Renal pelvis (tissue), 4 donors: ENCODE measurements around the gene FGF6. TPM values are rescaled to one million over a fixed set of nuclear protein-coding genes. Genes with fewer than 3 reads are reported as not detected.

Experiments used
- DNase-seq: peaks from one replicate; pipeline ENCODE4 v3.0.0-alpha.2; 2013
- polyA plus RNA-seq, 3 donors: library from polyadenylated mRNA; unstranded; fragments of 120-200 nt; gene quantifications; one replicate each; pipeline ENCODE4 v1.2.1, GENCODE V29; 2013; ENCODE audit not compliant: insufficient read length in 3 of 3

FGF6 gene
- polyA plus RNA-seq, 3 donors = not detected

DNA sequence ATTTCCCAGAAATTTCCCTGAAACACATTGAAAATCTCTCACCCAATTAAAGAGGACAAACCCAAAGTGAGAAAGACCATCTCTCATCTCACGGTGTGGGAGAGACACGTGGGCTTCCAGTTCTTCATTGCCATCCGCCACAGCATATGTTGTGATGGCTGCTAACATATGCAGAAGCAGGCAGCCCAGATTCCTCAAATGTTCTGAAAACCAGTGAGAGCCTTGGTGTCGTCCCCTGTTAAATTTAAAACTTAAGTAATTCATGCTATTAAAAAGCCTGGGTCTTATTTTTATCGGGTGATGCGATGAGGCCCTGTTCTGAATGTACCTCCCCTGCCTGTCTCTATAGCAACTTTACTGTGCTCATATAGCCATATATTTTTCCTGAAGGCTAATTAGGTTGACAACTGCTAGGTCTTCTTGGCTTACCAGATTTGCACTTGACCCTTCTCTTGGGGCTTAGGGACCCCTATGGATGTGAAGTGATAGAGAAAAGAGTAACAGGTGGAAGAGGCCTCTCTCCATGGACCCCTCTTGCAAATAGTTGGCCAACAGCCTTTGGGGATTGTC, 2.8 kb upstream of the FGF6 start:
- DNase-seq = no peak

DNA sequence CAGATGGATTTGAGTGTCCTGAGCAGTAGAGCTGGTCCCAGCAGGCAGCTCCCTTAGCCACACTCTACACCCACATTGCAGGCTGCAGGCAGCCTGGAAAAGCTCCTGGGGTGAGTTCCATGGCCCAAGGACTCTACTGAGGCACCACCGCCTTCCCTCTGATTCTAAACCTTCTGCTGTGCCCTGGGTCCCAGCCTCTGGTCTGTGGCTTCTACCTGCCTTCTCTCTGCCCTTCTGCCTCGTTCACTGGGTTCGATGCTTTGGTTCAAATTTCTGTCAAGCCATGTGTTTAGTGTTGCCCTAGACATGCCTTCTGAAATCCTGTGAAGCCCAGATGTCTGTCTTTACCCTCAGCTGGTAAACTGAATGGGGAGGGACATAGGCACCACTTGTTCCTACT, 1.5 kb upstream of the FGF6 start:
- no peak for DNase-seq

DNA sequence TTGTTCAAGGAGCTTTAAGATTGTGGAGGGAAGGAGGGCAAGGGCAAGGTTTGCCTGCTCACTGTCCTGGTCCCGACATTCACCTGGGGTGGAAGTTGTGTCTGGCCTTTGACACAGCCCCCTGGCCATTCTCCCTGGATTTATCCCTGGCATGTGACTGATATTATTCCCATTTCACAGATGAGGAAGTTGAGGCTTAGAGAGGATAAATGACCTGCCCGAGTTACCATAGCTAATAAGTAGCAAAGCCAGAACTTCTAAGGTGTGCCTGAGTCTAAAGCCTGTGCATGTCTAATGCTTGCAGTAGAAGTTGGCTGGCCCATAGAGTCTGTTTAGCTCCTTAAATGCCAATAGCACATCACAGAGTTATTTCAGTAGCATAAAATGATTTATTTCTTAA, 720 bp upstream of the FGF6 start:
- DNase-seq = no peak

DNA sequence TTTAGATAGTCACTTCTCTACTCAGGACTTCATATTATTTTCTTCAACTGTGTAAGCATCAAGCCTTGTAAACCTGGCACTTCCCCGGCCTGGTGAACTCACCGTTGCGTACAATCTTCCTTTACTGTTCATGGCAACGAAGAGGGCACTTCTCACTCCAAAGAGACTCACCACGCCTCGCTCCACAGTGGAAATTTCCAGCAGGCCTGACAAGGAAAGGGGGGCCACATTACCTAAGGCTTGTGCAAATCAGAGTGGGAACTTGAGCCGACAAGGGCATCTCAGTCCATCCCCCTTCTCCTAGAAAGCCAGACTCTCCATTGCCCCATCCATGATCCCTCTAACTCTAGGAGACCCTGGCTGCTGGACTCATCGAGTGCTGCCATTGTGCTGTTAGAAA, 1.6 kb downstream of the FGF6 start:
- DNase-seq = no peak

DNA sequence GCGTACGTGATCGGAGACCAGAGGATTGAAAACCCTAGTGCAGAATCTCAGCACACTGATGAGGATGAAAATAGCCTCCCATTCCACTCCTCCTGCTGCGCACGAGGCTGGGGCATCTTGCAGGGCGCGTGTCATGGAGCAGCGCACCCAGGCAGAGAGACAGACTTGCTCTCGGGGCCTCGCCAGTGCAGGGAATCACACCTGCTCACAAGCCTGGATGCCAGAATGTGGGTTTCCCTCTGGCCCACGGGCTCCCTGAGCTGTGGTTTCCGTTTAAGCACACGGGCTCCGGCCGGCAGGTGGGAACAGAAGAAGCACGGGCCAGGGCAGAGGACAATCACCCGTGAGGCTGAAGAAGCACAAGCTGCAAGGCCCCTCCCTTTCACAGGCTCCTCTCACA, 2.0 kb downstream of the FGF6 start:
- DNase-seq = no peak

DNA sequence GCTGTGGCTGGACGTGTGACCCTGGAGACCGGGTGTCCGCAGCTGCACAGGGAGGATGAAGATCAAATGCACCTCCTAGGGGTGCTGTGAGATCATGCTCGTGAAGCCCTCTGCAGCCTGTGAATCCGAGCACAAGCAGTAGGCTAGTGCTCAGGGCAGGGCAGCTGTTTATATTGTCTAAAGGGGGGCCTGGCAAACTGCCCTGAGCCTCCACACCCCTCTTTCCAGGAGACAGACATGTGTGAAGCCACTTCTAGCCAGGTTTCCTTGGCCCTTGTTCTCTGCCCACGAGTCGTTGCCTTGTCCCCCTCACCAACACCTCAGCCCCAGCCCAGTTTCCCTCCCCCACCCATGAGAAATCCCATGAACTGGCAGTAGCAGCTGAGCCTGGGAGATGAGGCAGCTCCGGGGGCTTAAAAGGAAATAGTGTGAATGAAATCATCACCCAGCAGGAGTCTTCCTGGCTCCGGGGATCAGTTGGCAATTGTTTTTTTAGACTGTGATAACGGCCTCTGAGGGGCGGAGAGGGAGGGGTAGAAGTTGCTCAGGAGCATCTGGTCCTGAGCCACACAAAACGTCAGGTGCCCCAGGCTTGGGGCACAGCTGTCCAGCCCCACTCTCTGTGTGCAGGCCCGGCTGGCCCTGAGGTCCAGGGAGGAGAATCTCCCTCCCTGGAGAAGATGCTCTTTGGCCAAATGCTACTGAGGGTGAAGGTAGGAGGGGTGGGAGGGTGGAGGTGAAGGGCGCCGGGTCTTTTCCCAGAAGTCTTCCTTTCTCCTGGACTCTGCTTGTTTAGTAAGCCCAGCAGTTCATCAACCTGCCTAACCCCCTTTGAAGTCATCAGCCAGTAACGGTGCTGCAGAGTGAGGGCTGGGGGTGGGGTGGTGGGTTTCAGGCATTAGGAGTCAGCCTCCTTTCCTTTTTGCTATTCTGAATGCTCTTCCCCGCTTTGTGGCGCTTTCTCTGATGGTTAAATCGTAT, 4.0 kb downstream of the FGF6 start:
- no peak for DNase-seq

DNA sequence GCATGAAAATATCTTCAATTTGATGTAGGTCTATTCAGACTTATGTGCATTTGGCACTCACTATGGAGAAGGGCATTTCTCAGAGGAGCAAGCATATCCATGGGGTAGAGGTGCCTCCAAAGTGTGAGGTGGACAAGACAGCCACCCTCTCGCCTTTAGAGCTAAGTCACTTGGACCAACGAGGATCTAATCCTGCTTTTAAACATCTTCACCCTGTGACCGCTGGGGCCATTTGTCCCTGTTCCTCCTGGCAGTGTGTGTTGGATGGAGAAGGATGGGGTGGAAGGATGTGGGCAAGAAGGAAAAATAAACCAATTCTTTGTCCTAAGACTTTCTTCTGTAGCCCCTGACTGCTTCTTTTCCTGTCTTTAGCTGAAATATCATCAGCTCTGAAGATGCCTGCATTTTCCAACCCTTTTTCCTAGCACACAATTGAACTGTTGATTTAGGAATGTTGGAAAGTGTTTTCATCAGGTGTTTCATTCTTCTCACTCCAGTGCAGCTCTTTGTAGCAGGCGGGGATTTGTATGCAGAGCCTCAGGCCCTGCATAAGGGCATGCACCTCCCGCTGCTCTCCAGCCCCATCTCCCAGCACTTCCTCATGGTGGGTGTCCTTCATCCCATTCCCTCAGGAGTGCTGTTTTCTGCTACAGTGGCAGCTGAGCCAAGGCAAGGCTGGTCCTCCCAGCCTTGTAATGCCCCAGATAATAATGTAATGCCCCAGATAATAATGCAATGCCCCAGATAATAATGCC, 5.3 kb downstream of the FGF6 start:
- no peak for DNase-seq

DNA sequence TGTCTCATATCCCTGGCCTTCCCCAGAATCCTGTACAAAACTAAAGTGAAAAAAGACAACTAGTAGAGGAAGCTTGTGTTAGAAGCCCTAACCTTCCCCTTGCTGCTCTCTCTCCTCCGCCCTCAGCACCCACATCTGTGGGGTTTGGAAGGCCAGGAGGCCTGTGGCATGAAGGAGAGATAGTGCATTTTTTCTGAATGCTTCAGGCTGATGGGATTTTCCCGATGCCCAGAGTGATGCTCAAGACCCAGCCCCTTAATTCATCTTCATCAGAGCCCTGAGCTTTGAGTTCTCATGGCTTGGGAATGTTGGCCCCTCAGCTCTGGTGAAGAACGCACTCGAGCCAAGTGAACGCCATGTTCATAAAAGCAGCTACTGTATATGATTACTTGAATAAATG, 5.9 kb downstream of the FGF6 start:
- no peak for DNase-seq

DNA sequence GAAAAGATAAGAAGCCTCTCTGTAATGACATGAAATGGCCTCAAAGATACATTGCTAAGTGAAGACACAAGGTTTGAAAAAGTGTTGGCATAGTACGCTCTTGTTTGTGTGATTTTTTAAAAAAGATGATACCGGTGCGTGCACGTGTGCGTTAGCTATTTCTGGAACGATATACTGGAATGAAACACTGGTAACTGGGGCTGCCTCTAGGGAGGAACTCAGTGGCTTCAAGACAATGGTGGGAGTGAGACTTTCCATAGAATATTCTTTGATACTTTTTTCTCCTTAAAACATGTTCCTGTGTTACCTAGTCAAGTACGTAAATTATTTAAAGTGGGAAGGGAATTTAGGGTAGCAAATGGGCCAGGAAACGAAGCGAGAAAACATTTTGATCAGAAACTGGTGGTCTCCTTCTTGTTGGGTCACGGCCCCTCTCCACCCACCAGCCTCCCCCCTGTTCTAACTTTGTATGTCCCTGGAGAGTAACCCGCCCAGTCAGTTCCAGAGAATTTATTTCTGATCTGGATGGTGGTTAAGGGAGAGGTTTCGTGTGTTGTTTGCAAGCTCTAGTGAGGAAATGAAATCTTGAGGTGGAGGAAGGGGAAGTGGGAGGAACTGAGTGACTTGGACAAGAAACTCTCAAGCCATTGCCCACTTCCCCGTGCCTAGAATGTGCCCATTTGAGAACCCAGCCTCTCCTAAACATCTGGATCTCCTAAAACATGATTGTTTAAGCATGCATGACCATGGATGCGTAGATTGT, 6.6 kb downstream of the FGF6 start:
- DNase-seq = no peak

DNA sequence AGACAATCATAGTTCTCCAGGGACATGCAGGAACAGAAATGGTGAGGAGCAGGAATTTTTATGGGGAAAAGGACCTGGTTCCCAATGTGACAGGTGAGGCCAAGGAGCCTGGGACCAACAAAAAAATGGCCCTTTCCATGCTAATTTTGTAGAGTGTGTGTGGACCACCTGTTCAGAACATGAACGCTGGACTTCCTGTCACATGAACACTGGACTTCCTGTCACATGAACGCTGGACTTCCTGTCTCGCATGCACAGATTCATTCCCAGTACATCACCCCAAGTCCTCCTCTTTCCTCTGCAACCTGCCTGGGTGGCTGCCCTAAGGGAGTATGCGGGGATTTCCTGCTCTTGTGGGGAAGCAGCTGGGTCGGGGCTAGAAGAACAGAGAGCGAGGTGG, 10.1 kb downstream of the FGF6 start:
- no peak for DNase-seq

DNA sequence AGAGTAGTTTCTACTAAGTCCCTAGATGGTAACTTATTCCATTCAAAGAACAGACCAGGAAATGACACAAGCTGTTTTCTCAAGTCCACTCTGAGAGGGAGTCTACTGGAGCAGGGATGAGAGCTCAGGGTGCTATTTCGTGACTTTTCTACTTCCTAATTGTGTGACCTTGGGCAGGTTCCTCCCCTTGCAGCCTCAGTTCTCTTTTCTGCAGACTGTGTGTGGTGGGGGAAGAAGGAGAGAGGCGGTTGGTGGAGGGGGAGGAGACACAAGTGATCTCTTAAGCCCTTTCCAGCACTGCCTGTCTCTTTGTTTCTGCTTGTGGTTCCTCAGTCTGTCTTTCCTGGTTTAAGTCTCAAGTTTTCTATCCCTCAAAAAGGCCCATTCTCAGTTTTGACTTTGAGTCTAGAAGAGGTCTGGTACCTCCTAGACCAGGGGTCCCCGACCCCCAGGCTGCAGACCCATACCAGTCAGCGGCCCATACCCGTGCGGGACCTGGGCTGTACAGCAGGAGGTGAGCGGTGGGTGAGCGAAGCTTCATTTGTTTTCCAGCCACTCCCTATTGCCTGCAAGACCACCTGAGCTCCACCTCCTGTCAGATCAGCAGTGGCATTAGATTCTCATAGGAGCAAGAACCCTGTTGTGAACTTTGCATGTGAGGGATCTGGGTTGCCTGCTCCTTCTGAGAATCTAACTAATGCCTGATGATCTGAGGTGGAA, 10.7 kb downstream of the FGF6 start:
- no peak for DNase-seq

DNA sequence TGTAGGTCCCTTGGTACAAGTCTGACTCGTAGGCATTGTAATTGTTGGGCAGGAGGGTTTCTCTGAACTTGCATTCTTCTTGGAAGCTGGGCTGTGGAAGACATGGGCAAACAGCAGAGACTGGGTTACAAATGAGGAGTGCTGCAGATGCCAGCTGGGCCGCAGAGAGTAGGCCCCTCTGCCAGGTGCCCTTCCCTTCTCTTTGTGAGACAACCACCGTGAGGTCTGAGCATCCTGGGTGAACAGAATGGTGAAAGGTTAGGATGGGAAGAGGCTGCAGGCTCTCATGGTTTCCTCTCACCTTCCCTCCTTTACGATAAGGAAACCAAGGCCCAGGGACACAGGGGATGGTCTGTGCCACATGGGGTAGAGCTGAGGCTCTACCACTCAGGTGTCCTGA, 11.3 kb downstream of the FGF6 start:
- no peak for DNase-seq

DNA sequence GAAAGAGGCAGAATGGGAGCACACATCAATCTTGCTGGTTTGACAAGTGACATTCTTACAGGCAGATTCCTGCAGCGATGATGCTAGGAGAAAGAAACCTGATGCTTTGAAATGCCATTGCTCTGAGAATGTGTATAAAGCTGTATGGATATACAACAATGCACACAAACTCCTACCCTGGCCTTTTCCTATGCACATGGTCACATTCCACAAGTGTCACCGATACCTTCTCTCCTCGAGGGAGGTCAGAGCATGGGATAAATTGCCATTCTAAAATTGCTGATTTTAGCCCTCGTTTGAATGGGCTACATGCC, 11.9 kb downstream of the FGF6 start:
- peak; percentile 31 for DNase-seq

DNA sequence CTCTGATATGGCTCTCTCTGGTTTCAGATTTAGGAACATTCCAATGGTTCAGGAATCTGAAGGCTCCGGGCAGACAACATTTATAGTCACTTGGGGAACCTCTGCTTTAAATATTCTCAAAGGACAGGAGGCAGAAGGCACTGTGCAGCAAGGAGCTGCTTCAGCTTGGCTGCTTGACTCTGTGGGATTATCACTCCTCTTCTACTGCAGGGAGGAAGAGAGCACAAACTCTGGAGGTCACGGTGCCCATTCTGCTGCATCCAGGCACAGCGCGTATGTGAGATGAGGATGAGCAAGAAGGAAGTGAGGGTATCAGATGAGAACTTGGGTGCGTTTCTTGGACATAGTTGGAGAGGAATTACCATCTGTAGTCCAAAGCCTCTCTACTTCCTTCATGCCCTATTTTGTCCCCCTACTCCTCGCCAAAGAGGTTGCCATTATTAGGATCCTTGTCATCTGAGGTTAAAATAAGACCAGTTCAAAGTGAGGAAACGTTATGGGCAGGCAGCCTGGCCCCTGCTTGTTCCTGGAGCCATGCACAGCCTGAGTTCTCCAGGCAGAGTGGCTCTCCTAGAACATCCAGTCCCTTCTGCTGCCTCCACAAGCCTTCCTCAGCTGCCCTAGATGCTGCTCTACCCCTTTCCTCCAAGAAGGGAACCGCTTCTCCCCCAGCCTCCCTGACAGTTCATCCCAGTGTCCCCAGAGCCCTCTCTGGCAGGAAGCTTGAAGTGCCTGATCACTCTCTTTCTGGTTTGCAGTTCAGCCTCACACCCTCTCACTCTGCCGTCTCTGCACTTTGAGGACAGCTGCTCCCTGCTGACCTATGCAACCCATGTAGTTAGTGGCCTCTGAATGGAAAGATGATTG, 12.5 kb downstream of the FGF6 start:
- no peak for DNase-seq

DNA sequence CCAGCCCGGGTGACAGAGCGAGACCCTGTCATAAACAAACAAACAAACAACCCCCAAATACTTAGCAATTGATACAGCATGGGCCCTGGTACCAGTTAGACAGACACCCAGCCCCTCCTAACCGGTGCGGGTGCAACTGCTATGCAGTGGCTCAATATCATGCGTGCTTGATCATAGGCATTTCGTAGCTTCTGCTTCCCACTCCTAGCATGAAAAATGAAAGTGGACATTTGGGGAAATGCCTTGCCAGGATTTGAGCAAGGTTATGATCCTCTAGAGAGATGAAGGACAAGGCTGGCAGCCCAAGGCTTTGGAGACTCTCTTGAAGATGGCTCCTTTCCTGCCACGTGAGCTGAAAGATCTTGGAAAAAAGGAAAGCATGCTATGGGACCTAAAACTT, 13.7 kb downstream of the FGF6 start:
- DNase-seq = no peak

DNA sequence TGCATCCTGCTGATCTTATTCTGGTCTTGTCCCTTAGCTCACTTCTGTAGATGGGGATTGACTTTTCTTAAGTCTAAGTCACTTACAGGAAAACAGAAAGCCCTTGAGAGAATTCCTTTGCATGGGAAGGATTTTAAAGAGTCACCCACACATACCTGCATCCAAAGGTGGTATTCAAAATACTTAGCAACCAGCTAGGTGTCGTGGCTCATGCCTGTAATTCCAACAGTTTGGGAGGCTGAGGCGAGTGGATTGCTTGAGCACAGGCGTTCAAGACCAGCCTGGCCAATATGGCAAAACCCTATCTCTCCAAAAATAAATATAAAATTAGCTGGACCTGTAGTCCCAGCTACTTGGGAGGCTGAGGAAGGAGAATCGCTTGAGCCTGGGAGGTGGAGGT, 14.2 kb downstream of the FGF6 start:
- DNase-seq = no peak

DNA sequence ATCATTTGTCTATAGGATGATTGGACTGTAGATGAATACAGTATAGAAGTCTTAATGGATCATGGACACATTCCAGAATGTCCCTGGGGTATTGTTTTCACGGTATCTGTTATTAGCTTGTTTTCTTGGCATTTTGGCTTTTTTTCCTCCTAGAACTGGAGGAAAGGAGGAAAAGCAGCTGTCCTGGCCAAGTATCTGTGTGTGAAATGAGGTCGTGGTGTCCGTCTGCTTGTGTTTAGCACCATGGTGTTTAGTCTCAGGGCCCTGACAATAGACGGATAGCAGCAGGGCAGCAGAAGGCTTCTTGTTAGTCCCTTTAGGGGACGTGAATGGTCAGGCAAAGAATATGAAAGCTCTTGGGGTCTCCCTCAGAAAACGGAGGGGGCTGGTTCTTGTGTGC, 21.2 kb downstream of the FGF6 start:
- DNase-seq = no peak

DNA sequence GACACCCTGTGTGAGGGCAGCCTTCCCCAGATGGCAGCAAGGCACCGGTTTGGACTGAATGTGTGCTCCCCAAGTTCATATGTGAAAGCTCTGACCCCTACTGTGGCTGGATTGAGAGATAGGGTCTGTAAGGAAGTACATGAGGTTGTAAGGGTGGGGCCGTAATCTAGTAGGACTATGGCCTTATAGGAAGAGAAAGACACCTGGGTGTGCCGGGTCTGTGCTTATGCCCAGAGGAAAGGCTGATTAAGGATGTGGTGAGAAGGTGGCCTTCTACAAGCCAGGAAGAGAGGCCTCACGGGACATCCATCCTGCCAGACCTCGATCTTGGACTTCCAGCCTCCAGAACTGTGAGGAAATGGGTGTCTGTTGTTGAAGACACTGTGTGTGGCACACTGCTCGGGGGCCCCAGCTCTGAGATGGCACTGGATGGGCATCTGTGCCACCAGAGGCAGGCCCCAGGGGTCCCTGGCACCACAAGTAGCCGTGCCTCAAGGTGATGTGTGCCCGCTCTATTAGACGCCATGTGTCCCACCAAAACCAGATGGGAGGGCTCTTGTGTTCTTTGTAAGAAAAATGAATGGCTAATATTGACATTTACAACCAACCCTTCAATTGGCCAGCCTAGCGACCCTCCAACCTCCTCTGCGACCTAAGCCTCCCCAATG, 22.0 kb downstream of the FGF6 start:
- DNase-seq = no peak

DNA sequence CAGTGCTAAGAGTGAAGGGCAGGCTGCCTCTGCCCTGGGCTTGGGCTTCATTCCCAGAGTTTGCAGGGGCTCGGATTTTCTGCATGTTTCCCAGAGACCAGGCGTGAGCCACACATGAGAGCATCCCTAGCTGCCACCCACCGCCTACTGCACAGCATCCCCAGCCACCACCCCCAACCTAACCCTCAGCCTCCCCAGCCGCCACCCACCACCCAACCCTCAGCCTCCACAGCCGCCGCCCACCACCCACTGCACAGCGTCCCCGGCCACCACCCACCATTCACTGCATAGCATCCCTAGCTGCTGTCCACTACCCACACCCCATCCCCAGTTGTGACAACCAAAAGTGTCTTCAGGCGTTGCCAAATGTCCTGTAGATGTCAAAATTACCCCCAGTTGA, 22.6 kb downstream of the FGF6 start:
- no peak for DNase-seq

DNA sequence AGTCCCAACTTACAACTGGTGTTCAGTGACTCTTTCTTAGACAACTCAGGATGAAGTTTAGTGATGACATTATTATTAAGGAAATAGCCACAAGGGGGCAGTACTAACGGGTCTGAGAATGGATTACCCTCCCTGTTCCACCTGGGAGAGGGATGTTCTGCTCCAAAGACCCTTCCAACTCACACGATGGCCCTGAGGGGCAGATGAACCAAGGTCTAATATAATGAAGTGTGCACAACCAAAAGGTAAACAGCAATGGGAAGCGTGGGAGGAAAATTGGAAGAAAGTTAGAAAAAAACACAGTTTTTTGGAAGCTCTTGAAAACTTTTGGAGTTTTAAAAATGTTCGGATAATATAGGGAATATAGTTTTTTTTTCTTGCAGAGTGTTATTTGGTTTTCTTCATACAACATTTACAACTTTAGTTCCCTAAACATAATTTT, 24.0 kb downstream of the FGF6 start:
- DNase-seq = peak; percentile 33
